HG03520 (cell line): Measurements from ENCODE around the gene KIRREL3.

Experiments used
- ATAC-seq: cut with Tn5 transposase; IDR thresholded peaks from one replicate; pipeline ENCODE4 v1.9.1; 2021; ENCODE audit warnings: mild to moderate bottlenecking, moderate library complexity; ENCODE audit not compliant: unreplicated experiment

KIRREL3 gene

GRCh38 chr11:126460417-126461095 lies 540.0 kb downstream of the KIRREL3 start:
- ATAC-seq = no peak

GRCh38 chr11:126459691-126460281 lies 540.8 kb downstream of the KIRREL3 start:
- no peak for ATAC-seq

GRCh38 chr11:126457817-126458216 lies 542.8 kb downstream of the KIRREL3 start:
- no peak for ATAC-seq

GRCh38 chr11:126456783-126457542 lies 543.6 kb downstream of the KIRREL3 start:
- no peak for ATAC-seq

GRCh38 chr11:126456089-126456488 lies 544.5 kb downstream of the KIRREL3 start:
- no peak for ATAC-seq

- no peak for ATAC-seq
Observed at GRCh38 chr11:126452241-126453101, 548.1 kb downstream of the KIRREL3 start.

- no peak for ATAC-seq
Observed at GRCh38 chr11:126451211-126451802, 549.3 kb downstream of the KIRREL3 start.

- ATAC-seq = no peak
Observed at GRCh38 chr11:126450806-126451205, 549.8 kb downstream of the KIRREL3 start.

- no peak for ATAC-seq
Observed at GRCh38 chr11:126450198-126450597, 550.4 kb downstream of the KIRREL3 start.

GRCh38 chr11:126446581-126446980 lies 554.0 kb downstream of the KIRREL3 start:
- no peak for ATAC-seq

- ATAC-seq = no peak
Observed at GRCh38 chr11:126444072-126444471, 556.5 kb downstream of the KIRREL3 start.

- ATAC-seq = no peak
Observed at GRCh38 chr11:126443120-126443519, 557.5 kb downstream of the KIRREL3 start.

- peak; percentile 76 for ATAC-seq
Observed at GRCh38 chr11:126440792-126441514, 559.6 kb downstream of the KIRREL3 start.

GRCh38 chr11:126440276-126440675 lies 560.3 kb downstream of the KIRREL3 start:
- ATAC-seq = no peak

- ATAC-seq = no peak
Observed at GRCh38 chr11:126438691-126439090, 561.9 kb downstream of the KIRREL3 start.

- ATAC-seq = no peak
Observed at GRCh38 chr11:126438272-126438671, 562.3 kb downstream of the KIRREL3 start.

- no peak for ATAC-seq
Observed at GRCh38 chr11:126437731-126438130, 562.8 kb downstream of the KIRREL3 start.

- no peak for ATAC-seq
Observed at GRCh38 chr11:126436209-126436755, 564.3 kb downstream of the KIRREL3 start.

- ATAC-seq = no peak
Observed at GRCh38 chr11:126434950-126435335, 565.6 kb downstream of the KIRREL3 start.
